Measurements from ENCODE around the gene DNAJC30. TPM values are rescaled to one million over a fixed set of nuclear protein-coding genes. Genes with fewer than 3 reads are reported as not detected.

Gene DNAJC30
- total RNA-seq, 1 experiment from 2014 or later, result 8.5 TPM

DNA sequence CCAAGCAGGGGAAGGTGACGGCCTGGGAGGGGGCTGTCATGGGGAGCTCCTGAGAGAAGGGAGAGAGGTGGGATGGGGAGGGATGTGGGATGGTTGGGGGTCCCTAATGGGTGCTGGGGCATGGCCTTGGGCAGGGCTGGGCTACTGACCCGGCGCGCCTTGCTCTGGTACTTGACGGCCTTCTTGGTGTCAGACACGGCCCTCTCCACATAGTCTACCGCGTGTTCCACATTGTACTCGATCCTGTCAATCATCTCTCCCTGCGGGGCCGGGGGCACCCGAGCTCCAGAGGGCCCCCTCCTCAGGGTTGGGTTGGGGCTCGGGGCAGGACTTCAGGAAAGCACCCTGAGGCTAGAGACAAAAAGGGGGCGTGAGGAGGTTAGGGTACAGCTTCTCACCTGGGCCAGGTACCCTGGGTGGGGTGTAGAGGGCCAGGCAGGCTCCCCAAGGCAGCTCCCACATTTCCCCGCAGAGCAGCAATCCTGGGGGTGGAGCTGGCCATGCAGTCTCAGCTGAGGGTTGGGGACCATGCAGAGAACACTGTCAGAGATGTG, 17.4 kb upstream of the DNAJC30 start:
- ATAC-seq (no peak), DNase-seq (ENCODE audit: low read depth, low spot score) (no peak)
- no peak overlapping the region for H3K4me2 ChIP-seq (ENCODE audit: low read length)
- H3K27me3 ChIP-seq (ENCODE audit: insufficient read depth, low read length), result no peaks in the 10 kb centered on the region
- peaks cover 7 to 31% of the 10 kb centered on the region in 2 experiments for H3K4me1 ChIP-seq (ENCODE audit: control insufficient read depth in 1 of 2, insufficient read depth in 2 of 2, low read length in 2 of 2)
- no peak overlapping the region for H3K4me3 ChIP-seq (replicated peaks in 1 of 2; ENCODE audit: low read depth in 1 of 2, low read length in 2 of 2)
- ChIA-PET CTCF (interaction anchor here (1.2 to 2.0 kb wide), 4 partner anchors 10 to 34 kb away, joined by 3 to 7 read pairs (median 7); no protein-coding TSS in a partner anchor), POLR2A (no interaction called here), RAD21 (ENCODE audit: low non-redundant PET in 1 of 2, low total read pairs in 2 of 2, uncharacterized antibody in 2 of 2, unreplicated experiment in 2 of 2) (no interaction called here)
- H3K9me3 ChIP-seq (ENCODE audit: control insufficient read depth in 1 of 2, insufficient read depth in 1 of 2, low read depth in 1 of 2, low read length in 2 of 2), result no peaks in the 10 kb centered on the region
- H3K79me2 ChIP-seq (ENCODE audit: insufficient read depth, low read length), result peaks cover 1% of the 10 kb centered on the region; the same call in 1 of the 2 replicates
- intact Hi-C loops (cut with micrococcal nuclease), result loop anchor here (1.0 kb wide), 1 partner anchor 93 kb away; no protein-coding TSS in a partner anchor
- H3K36me3 ChIP-seq (ENCODE audit: control insufficient read depth in 1 of 2, insufficient read depth in 2 of 2, low read length in 2 of 2), result peaks cover 38 to 66% of the 10 kb centered on the region in 2 experiments; a peak in 3 of 4 replicates
- H3K9ac ChIP-seq (ENCODE audit: low read length), result no peak overlapping the region
- H2AFZ ChIP-seq (ENCODE audit: low read depth, low read length, poor library complexity, severe bottlenecking), result no peak overlapping the region
- TF ChIP-seq TCF7L2 (IDR thresholded peaks at IDR 0.05; ENCODE audit: borderline replicate concordance, extremely low read depth, insufficient read depth, insufficient read length), result no peak
- peak; percentile 24; the same call in 1 of the 2 replicates for TF ChIP-seq POLR2AphosphoS5 (IDR thresholded peaks at IDR 0.05; ENCODE audit: low read depth, low read length)
- TF ChIP-seq SRF (IDR thresholded peaks at IDR 0.05; ENCODE audit: low read depth), result no peak
- no peak for TF ChIP-seq MAX (IDR thresholded peaks at IDR 0.05)
- no TSS peak for BruUV-seq (replicated peaks)
- 0 out of 2 replicates have a peak, but pooled peaks cover 3% of the 10 kb centered on the region for H4K20me1 ChIP-seq (ENCODE audit: insufficient read depth)
- H3K9me2 ChIP-seq (ENCODE audit: insufficient read depth), result no peaks in the 10 kb centered on the region
- H3K27ac ChIP-seq (ENCODE audit: low read depth, low read length), result peak overlapping the region; percentile 8; the same call in 1 of the 2 replicates

DNA sequence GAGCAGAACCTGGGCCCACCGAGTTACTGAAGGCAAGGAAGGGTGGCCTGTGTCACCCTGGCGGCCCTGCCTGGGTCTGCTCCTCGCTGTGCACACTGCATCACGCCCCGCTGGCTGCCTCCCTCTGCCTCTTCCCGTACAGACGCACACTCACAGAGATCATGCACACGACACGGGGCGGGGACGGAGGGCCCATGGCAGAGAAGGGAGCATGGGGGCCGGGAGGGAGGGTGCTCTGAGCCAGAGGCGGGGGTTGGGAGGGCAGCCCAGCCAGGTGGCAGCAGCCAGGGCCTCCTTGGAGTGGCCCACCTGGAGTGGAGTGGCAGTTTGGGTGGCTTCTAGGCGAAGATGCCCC, 16.8 kb upstream of the DNAJC30 start:
- POLR2A ChIA-PET, result no interaction called here
- Histone ChIP-seq H3K79me2 (ENCODE audit: insufficient read depth, low read length) (no peaks in the 10 kb centered on the region; the same call in 1 of the 2 replicates), H4K20me1 (ENCODE audit: insufficient read depth) (0 out of 2 replicates have a peak, but pooled peaks cover 3% of the 10 kb centered on the region), H3K4me3 (replicated peaks in 1 of 2; ENCODE audit: low read depth in 1 of 2, low read length in 2 of 2) (no peak overlapping the region), H3K36me3 (ENCODE audit: control insufficient read depth in 1 of 2, insufficient read depth in 2 of 2, low read length in 2 of 2) (peaks cover 40 to 66% of the 10 kb centered on the region in 2 experiments; a peak in 3 of 4 replicates), H3K9ac (ENCODE audit: low read length) (no peak overlapping the region), H3K9me2 (ENCODE audit: insufficient read depth) (no peaks in the 10 kb centered on the region), H3K27ac (ENCODE audit: low read depth, low read length) (0 out of 2 replicates have a peak overlapping the region, but pooled peaks have one; percentile 22), H3K9me3 (ENCODE audit: control insufficient read depth in 1 of 2, insufficient read depth in 1 of 2, low read depth in 1 of 2, low read length in 2 of 2) (no peaks in the 10 kb centered on the region), H3K27me3 (ENCODE audit: insufficient read depth, low read length) (no peaks in the 10 kb centered on the region), H3K4me1 (ENCODE audit: control insufficient read depth in 1 of 2, insufficient read depth in 2 of 2, low read length in 2 of 2) (peaks cover under 1 to 25% of the 10 kb centered on the region in 2 experiments; a peak in 3 of 4 replicates), H3K4me2 (ENCODE audit: low read length) (no peak overlapping the region), H2AFZ (ENCODE audit: low read depth, low read length, poor library complexity, severe bottlenecking) (no peak overlapping the region)
- BruUV-seq (replicated peaks), result no TSS peak
- ATAC-seq (no peak), DNase-seq (ENCODE audit: low read depth, low spot score) (no peak)
- TF ChIP-seq SIN3A (IDR thresholded peaks at IDR 0.05; ENCODE audit: low read depth), result no peak
- intact Hi-C loops (cut with micrococcal nuclease), result no loop called here
- RAD21 ChIA-PET (ENCODE audit: low non-redundant PET in 1 of 2, low total read pairs in 2 of 2, uncharacterized antibody in 2 of 2, unreplicated experiment in 2 of 2), result no interaction called here
- CTCF ChIA-PET, result interaction anchor here (0.6 to 1.7 kb wide), 2 partner anchors 25 to 149 kb away, joined by 3 to 7 read pairs; no protein-coding TSS in a partner anchor

Data from HCT116 (cell line).